HEK293T (cell line): ENCODE measurements around the gene MFSD6L.

Experiments used
- BHLHE40 ChIP-seq: fragments of 450-650 bp; IDR thresholded peaks from 2 replicates; pipeline ENCODE4 v1.6.1; 2016; ENCODE audit warnings: mild to moderate bottlenecking, moderate library complexity, borderline replicate concordance
- ELF4 ChIP-seq: fragments of 450-650 bp; IDR thresholded peaks from 2 replicates; pipeline ENCODE4 v1.6.1; 2017; ENCODE audit warnings: antibody characterized with exemption
- PKNOX1 ChIP-seq: fragments of 450-650 bp; IDR thresholded peaks from 2 replicates; pipeline ENCODE4 v1.6.1; 2016
- SP1 ChIP-seq: fragments of 450-650 bp; IDR thresholded peaks from 2 replicates; pipeline ENCODE4 v1.6.1; 2017

- TF ChIP-seq SP1 (no peak), ELF4 (no peak), BHLHE40 (no peak), PKNOX1 (no peak)
Measured at GRCh38 chr17:8801135-8801840, 2.1 kb upstream of the MFSD6L start.
